ENCODE data around the gene TTYH1.

Gene TTYH1

DNA sequence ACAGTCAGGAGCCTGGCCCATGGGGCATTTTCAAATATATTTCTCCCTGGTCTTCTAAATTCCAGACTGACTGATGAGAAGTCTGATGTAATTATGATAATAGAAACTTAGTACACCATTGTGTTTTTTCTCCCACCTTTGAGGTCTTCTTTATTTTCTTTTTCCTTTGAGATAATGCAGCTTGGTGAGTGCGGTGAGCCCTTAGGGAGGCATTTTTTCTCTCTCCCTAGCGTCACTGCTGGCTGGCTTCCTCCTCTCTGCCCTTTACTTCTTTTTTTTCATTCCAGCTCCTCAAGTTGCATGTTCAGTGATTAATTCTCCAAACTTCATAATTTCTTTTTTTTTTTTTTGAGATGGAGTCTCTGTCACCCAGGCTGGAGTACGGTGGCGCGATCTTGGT is 70.6 kb downstream of the TTYH1 start:
- no peak for DNase-seq

All from NCI-H1048 (cell line).